Lower lobe of right lung (tissue), 2 donors: ENCODE results near the gene ABCD1. TPM values are rescaled to one million over a fixed set of nuclear protein-coding genes. Genes with fewer than 3 reads are reported as not detected.

Experiments used
- ATAC-seq, 2 donors: fragments of 200-7000 bp; cut with Tn5 transposase; one replicate each; pipeline ENCODE4 v1.9.1; 2020 to 2022; ENCODE audit warnings: mild to moderate bottlenecking in 2 of 2, moderate library complexity in 2 of 2
- DNase-seq: peaks from one replicate; pipeline ENCODE4 v3.0.0-alpha.2; 2020
- H3K27ac ChIP-seq: fragments of 200-600 bp; one replicate; pipeline ENCODE4 v1.8.0; 2022
- H3K27me3 ChIP-seq: fragments of 200-600 bp; one replicate; pipeline ENCODE4 v1.8.0; 2022; ENCODE audit warnings: low read depth
- H3K36me3 ChIP-seq: fragments of 200-600 bp; one replicate; pipeline ENCODE4 v1.8.0; 2022; ENCODE audit warnings: mild to moderate bottlenecking
- H3K4me1 ChIP-seq: fragments of 200-600 bp; one replicate; pipeline ENCODE4 v1.8.0; 2022
- H3K4me3 ChIP-seq: fragments of 200-600 bp; one replicate; pipeline ENCODE4 v1.8.0; 2022; ENCODE audit warnings: mild to moderate bottlenecking
- H3K9me3 ChIP-seq: fragments of 200-600 bp; one replicate; pipeline ENCODE4 v1.8.0; 2022
- intact Hi-C: fragments of 100-400 bp; cut with DNase I; formaldehyde crosslinking; loops from one replicate; pipeline ENCODE4 v1.11.0; 2022
- total RNA-seq: library from RNA; stranded (reverse); fragmentation: NEBNext Ultra II Directional; extraction: Animal tissue kit (Norgen Biotek cat#: 25700); gene quantifications from one replicate; pipeline ENCODE4 v1.2.1, GENCODE V29; 2021
- TF ChIP-seq, protein P1 (sequence below): fragments of 200-600 bp; IDR thresholded peaks from one replicate; pipeline ENCODE4 v1.8.0; 2022; ENCODE audit warnings: antibody characterized with exemption, mild to moderate bottlenecking
- donor health status: DM: no; HTN: yes; CAD: no; lungs with severe emphysema.

ABCD1 gene
- total RNA-seq, 1 donor from 2014 or later = 14.5 TPM

DNA sequence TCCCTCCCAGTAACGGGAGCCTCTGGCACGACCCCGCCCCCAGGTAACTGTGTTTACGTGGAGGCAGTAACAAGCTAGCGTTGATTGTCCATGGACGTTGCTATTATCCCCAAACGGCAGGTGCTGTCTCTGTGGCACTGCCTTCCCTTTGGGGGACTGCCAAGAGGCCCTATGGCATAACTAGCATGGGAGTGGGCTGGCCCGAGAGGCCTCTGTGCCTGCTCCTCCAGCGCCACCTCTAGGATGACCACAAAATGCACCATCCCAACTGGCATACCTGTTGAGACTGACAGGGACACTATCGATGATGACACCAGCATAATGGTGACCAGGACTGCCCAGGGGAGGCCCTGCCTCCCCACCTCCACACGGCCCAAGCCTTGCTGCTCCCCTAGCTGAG, 57.7 kb downstream of the ABCD1 start:
- no peak overlapping the region for H3K4me3 ChIP-seq
- no peaks in the 10 kb centered on the region for H3K27me3 ChIP-seq
- intact Hi-C loops = no loop called here
- H3K27ac ChIP-seq = no peak overlapping the region
- ATAC-seq (no peak), DNase-seq (no peak)
- peaks cover 21% of the 10 kb centered on the region for H3K36me3 ChIP-seq
- H3K9me3 ChIP-seq = no peaks in the 10 kb centered on the region
- peaks cover 11% of the 10 kb centered on the region for H3K4me1 ChIP-seq
- TF ChIP-seq, protein P1, sequence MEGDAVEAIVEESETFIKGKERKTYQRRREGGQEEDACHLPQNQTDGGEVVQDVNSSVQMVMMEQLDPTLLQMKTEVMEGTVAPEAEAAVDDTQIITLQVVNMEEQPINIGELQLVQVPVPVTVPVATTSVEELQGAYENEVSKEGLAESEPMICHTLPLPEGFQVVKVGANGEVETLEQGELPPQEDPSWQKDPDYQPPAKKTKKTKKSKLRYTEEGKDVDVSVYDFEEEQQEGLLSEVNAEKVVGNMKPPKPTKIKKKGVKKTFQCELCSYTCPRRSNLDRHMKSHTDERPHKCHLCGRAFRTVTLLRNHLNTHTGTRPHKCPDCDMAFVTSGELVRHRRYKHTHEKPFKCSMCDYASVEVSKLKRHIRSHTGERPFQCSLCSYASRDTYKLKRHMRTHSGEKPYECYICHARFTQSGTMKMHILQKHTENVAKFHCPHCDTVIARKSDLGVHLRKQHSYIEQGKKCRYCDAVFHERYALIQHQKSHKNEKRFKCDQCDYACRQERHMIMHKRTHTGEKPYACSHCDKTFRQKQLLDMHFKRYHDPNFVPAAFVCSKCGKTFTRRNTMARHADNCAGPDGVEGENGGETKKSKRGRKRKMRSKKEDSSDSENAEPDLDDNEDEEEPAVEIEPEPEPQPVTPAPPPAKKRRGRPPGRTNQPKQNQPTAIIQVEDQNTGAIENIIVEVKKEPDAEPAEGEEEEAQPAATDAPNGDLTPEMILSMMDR = no peak

DNA sequence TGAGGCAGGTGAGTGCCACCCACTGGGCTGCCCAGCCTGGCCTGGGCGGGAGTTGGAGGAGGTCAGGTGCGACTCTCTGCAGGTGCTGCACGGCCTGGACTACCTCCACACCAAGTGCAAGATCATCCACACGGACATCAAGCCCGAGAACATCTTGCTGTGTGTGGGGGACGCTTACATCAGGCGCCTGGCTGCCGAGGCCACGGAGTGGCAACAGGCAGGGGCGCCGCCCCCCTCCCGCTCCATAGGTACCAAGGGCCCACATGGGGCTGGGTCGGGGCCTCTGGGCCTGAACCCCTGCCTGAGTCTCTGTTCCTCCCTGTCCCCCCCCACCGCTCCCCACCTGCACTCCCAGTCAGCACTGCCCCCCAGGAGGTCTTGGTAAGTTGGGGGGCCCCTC, 58.2 kb downstream of the ABCD1 start:
- Histone ChIP-seq H3K27ac (no peak overlapping the region), H3K9me3 (no peaks in the 10 kb centered on the region), H3K4me1 (peaks cover 11% of the 10 kb centered on the region), H3K4me3 (no peak overlapping the region), H3K36me3 (peaks cover 27% of the 10 kb centered on the region), H3K27me3 (no peaks in the 10 kb centered on the region)
- DNase-seq = no peak
- TF ChIP-seq, protein P1 = no peak
- ATAC-seq = no peak
- intact Hi-C loops = no loop called here

DNA sequence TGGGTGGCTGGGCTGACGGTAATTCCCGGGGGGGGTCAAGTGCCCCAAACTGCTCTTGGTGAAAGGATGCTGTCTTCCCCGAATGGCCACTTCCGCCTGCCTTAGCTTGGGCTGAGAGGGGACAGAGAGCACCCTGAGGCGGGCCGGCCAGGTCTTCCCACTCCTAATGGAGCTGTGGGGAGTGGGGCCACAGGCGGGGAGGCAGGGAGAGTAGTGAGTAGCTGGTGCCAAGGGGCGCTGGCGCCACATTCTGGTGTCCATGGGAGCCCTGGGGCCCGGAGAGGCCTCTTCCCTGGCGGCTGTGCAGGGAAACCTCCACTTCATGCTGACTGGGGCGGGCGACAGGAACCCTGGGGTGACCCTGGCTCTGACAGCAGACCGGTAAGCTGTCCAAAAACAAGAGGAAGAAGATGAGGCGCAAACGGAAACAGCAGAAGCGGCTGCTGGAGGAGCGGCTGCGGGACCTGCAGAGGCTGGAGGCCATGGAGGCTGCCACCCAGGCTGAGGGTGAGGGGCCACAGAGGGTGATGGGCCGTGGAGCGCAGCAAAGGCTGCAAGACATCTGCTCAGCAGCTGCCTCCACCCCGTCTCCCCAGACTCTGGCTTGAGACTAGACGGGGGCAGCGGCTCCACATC, 58.8 kb downstream of the ABCD1 start:
- TF ChIP-seq, protein P1 = no peak
- intact Hi-C loops = no loop called here
- Histone ChIP-seq H3K36me3 (peaks cover 33% of the 10 kb centered on the region), H3K9me3 (no peaks in the 10 kb centered on the region), H3K4me1 (peaks cover 11% of the 10 kb centered on the region), H3K27ac (no peak overlapping the region), H3K27me3 (no peaks in the 10 kb centered on the region), H3K4me3 (no peak overlapping the region)
- DNase-seq (no peak), ATAC-seq (no peak)

DNA sequence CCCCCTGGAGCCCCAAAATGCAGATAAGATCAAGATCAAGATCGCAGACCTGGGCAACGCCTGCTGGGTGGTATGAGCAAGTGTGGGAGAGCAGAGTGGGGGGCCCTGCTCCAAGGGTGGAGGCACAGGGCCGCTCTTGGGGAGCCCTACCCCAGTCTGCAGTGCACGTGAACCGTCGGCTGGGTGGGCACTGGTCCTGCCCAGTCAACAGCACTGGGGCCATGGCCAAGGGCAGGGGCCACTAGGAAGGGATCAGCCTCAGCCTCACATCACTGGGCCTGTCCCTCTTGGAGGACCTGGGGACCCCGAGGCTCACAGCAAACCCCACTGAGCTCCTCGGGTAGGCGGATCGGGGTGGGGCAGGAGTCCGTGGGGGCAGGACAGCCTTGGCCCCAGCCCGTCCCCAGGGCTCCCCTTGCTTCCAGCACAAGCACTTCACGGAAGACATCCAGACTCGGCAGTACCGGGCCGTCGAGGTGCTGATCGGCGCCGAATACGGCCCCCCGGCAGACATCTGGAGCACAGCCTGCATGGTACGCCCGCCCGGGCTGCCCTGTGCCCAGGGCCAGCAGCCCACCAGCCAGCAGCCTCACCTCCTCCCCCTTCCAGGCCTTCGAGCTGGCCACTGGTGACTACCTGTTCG, 59.8 kb downstream of the ABCD1 start:
- Histone ChIP-seq H3K27ac (no peak overlapping the region), H3K4me3 (no peak overlapping the region), H3K36me3 (peaks cover 40% of the 10 kb centered on the region), H3K9me3 (no peaks in the 10 kb centered on the region), H3K27me3 (no peaks in the 10 kb centered on the region), H3K4me1 (peaks cover 11% of the 10 kb centered on the region)
- no peak for ATAC-seq
- DNase-seq = no peak
- intact Hi-C loops = no loop called here
- TF ChIP-seq, protein P1 = no peak

DNA sequence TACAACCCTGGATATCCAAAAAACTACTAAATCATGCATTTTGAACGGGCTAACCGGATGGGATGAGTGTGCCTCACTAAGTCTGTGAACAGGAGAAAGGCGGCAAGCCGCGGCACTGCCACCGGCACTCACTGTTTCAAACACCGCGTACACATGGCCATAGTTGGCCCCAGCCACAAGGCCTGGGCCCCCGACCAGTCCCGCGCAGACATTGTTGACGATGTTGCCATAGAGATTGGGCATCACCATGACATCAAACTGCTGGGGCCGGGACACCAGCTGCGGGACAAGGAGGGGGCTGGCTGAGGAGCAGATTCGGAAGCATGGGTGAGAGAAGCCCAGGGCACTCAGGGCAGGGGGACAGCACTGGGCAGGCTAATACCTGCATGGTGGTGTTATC, 62.0 kb downstream of the ABCD1 start:
- no peaks in the 10 kb centered on the region for H3K4me1 ChIP-seq
- H3K9me3 ChIP-seq = no peaks in the 10 kb centered on the region
- TF ChIP-seq, protein P1 = no peak
- no peak overlapping the region for H3K27ac ChIP-seq
- ATAC-seq (no peak), DNase-seq (no peak)
- H3K27me3 ChIP-seq = no peaks in the 10 kb centered on the region
- H3K4me3 ChIP-seq = no peak overlapping the region
- H3K36me3 ChIP-seq = peaks cover 46% of the 10 kb centered on the region
- intact Hi-C loops = no loop called here
